ENCODE data around the gene BRF1. TPM values are rescaled to one million over a fixed set of nuclear protein-coding genes. Genes with fewer than 3 reads are reported as not detected.
"Not testable (repeated sequence)": the region's sequence is repeated elsewhere in the genome, so short reads cannot be mapped to it uniquely, and the experiment has no call there.

BRF1 gene
- total and polyA plus RNA-seq, 2 donors: 14.7 to 29.8 TPM

- 94% methylated on average over 7 of the region's 7 CpGs for WGBS
- Histone ChIP-seq H3K4me3 (ENCODE audit: low read length in 2 of 2) (no peak overlapping the region), H3K36me3 (ENCODE audit: control insufficient read depth in 2 of 2, insufficient read depth in 2 of 2, low read length in 1 of 2) (peaks cover 0 to under 1% of the 10 kb centered on the region in 2 donors), H3K4me1 (ENCODE audit: control insufficient read depth in 2 of 2, insufficient read depth in 2 of 2, low read length in 2 of 2) (peaks cover 0 to 15% of the 10 kb centered on the region in 2 donors), H3K27me3 (ENCODE audit: control insufficient read depth in 2 of 2, insufficient read depth in 1 of 2, low read length in 1 of 2) (no peaks in the 10 kb centered on the region), H3K27ac (ENCODE audit: low read depth in 1 of 2, low read length in 1 of 2) (no peak overlapping the region), H3K9me3 (ENCODE audit: control insufficient read depth in 2 of 2, insufficient read depth in 1 of 2, low read length in 1 of 2) (peaks cover 0 to 8% of the 10 kb centered on the region in 2 donors)
- no peak for DNase-seq (ENCODE audit: low read depth in 6 of 9, low spot score in 9 of 9)
These were observed 42.4 kb upstream of the BRF1 start for GRCh38 chr14:105343194-105343593.

- H3K4me3 ChIP-seq (ENCODE audit: low read length in 2 of 2): no peak overlapping the region
- H3K36me3 ChIP-seq (ENCODE audit: control insufficient read depth in 2 of 2, insufficient read depth in 2 of 2, low read length in 1 of 2): no peaks in the 10 kb centered on the region
- no peaks in the 10 kb centered on the region for H3K27me3 ChIP-seq (ENCODE audit: control insufficient read depth in 2 of 2, insufficient read depth in 1 of 2, low read length in 1 of 2)
- peaks cover 0 to 15% of the 10 kb centered on the region in 2 donors for H3K4me1 ChIP-seq (ENCODE audit: control insufficient read depth in 2 of 2, insufficient read depth in 2 of 2, low read length in 2 of 2)
- peaks cover 0 to 13% of the 10 kb centered on the region in 2 donors for H3K9me3 ChIP-seq (ENCODE audit: control insufficient read depth in 2 of 2, insufficient read depth in 1 of 2, low read length in 1 of 2)
- DNase-seq (ENCODE audit: low read depth in 6 of 9, low spot score in 9 of 9): peak in 1 of 9 donors; percentile 34
- 23% methylated on average over 20 of the region's 20 CpGs for WGBS
- H3K27ac ChIP-seq (ENCODE audit: low read depth in 1 of 2, low read length in 1 of 2): no peak overlapping the region
These were observed 40.3 kb upstream of the BRF1 start for GRCh38 chr14:105340821-105341733.

- H3K27ac ChIP-seq (ENCODE audit: low read depth in 1 of 2, low read length in 1 of 2): no peak overlapping the region
These were observed 37.4 kb upstream of the BRF1 start for GRCh38 chr14:105337966-105338741.

GRCh38 chr14:105337433-105337832 lies 36.6 kb upstream of the BRF1 start:
- H3K27ac ChIP-seq (ENCODE audit: low read depth in 1 of 2, low read length in 1 of 2): no peak overlapping the region
- WGBS: 92% methylated on average over 6 of the region's 6 CpGs

More at GRCh38 chr14:105337966-105338741, 37.4 kb upstream of the BRF1 start:
- peaks cover 0 to 4% of the 10 kb centered on the region in 2 donors for H3K9me3 ChIP-seq (ENCODE audit: control insufficient read depth in 2 of 2, insufficient read depth in 1 of 2, low read length in 1 of 2)
- no peak overlapping the region for H3K4me3 ChIP-seq (ENCODE audit: low read length in 2 of 2)
- peaks cover 0 to 15% of the 10 kb centered on the region in 2 donors for H3K4me1 ChIP-seq (ENCODE audit: control insufficient read depth in 2 of 2, insufficient read depth in 2 of 2, low read length in 2 of 2)
- no peak for DNase-seq (ENCODE audit: low read depth in 6 of 9, low spot score in 9 of 9)
- peaks cover 0 to 3% of the 10 kb centered on the region in 2 donors for H3K36me3 ChIP-seq (ENCODE audit: control insufficient read depth in 2 of 2, insufficient read depth in 2 of 2, low read length in 1 of 2)
- WGBS: 90% methylated on average over 18 of the region's 18 CpGs
- no peaks in the 10 kb centered on the region for H3K27me3 ChIP-seq (ENCODE audit: control insufficient read depth in 2 of 2, insufficient read depth in 1 of 2, low read length in 1 of 2)

GRCh38 chr14:105336477-105337287 lies 35.9 kb upstream of the BRF1 start:
- H3K9me3 ChIP-seq (ENCODE audit: control insufficient read depth in 2 of 2, insufficient read depth in 1 of 2, low read length in 1 of 2): peaks cover 0 to 4% of the 10 kb centered on the region in 2 donors
- no peak overlapping the region for H3K27ac ChIP-seq (ENCODE audit: low read depth in 1 of 2, low read length in 1 of 2)
- DNase-seq (ENCODE audit: low read depth in 6 of 9, low spot score in 9 of 9): no peak
- H3K4me1 ChIP-seq (ENCODE audit: control insufficient read depth in 2 of 2, insufficient read depth in 2 of 2, low read length in 2 of 2): peaks cover 0 to 21% of the 10 kb centered on the region in 2 donors
- H3K36me3 ChIP-seq (ENCODE audit: control insufficient read depth in 2 of 2, insufficient read depth in 2 of 2, low read length in 1 of 2): peaks cover 0 to 3% of the 10 kb centered on the region in 2 donors
- H3K4me3 ChIP-seq (ENCODE audit: low read length in 2 of 2): no peak overlapping the region
- H3K27me3 ChIP-seq (ENCODE audit: control insufficient read depth in 2 of 2, insufficient read depth in 1 of 2, low read length in 1 of 2): no peaks in the 10 kb centered on the region
- WGBS: 98% methylated on average over 26 of the region's 26 CpGs

More at GRCh38 chr14:105337433-105337832, 36.6 kb upstream of the BRF1 start:
- peaks cover 0 to 4% of the 10 kb centered on the region in 2 donors for H3K9me3 ChIP-seq (ENCODE audit: control insufficient read depth in 2 of 2, insufficient read depth in 1 of 2, low read length in 1 of 2)
- DNase-seq (ENCODE audit: low read depth in 6 of 9, low spot score in 9 of 9): no peak
- no peaks in the 10 kb centered on the region for H3K27me3 ChIP-seq (ENCODE audit: control insufficient read depth in 2 of 2, insufficient read depth in 1 of 2, low read length in 1 of 2)
- peaks cover 0 to 3% of the 10 kb centered on the region in 2 donors for H3K36me3 ChIP-seq (ENCODE audit: control insufficient read depth in 2 of 2, insufficient read depth in 2 of 2, low read length in 1 of 2)
- no peak overlapping the region for H3K4me3 ChIP-seq (ENCODE audit: low read length in 2 of 2)
- H3K4me1 ChIP-seq (ENCODE audit: control insufficient read depth in 2 of 2, insufficient read depth in 2 of 2, low read length in 2 of 2): peaks cover 0 to 17% of the 10 kb centered on the region in 2 donors

GRCh38 chr14:105335735-105336476 lies 35.1 kb upstream of the BRF1 start:
- Histone ChIP-seq H3K27me3 (ENCODE audit: control insufficient read depth in 2 of 2, insufficient read depth in 1 of 2, low read length in 1 of 2) (no peaks in the 10 kb centered on the region), H3K9me3 (ENCODE audit: control insufficient read depth in 2 of 2, insufficient read depth in 1 of 2, low read length in 1 of 2) (peaks cover 0 to 11% of the 10 kb centered on the region in 2 donors), H3K4me3 (ENCODE audit: low read length in 2 of 2) (no peak overlapping the region), H3K27ac (ENCODE audit: low read depth in 1 of 2, low read length in 1 of 2) (no peak overlapping the region), H3K4me1 (ENCODE audit: control insufficient read depth in 2 of 2, insufficient read depth in 2 of 2, low read length in 2 of 2) (peaks cover 0 to 16% of the 10 kb centered on the region in 2 donors), H3K36me3 (ENCODE audit: control insufficient read depth in 2 of 2, insufficient read depth in 2 of 2, low read length in 1 of 2) (peaks cover 0 to 3% of the 10 kb centered on the region in 2 donors)
- WGBS: 98% methylated on average over 33 of the region's 33 CpGs
- no peak for DNase-seq (ENCODE audit: low read depth in 6 of 9, low spot score in 9 of 9)

- not testable (repeated sequence) for H3K36me3 ChIP-seq (ENCODE audit: control insufficient read depth in 2 of 2, insufficient read depth in 2 of 2, low read length in 1 of 2); H3K27ac ChIP-seq (ENCODE audit: low read depth in 1 of 2, low read length in 1 of 2); H3K4me3 ChIP-seq (ENCODE audit: low read length in 2 of 2); DNase-seq (ENCODE audit: low read depth in 6 of 9, low spot score in 9 of 9); H3K27me3 ChIP-seq (ENCODE audit: control insufficient read depth in 2 of 2, insufficient read depth in 1 of 2, low read length in 1 of 2)
- peaks cover 0 to 15% of the 10 kb centered on the region in 2 donors for H3K4me1 ChIP-seq (ENCODE audit: control insufficient read depth in 2 of 2, insufficient read depth in 2 of 2, low read length in 2 of 2)
- H3K9me3 ChIP-seq (ENCODE audit: control insufficient read depth in 2 of 2, insufficient read depth in 1 of 2, low read length in 1 of 2): peaks cover 1 to 18% of the 10 kb centered on the region in 2 donors
- 98% methylated on average over 22 of the region's 22 CpGs for WGBS
These were observed 34.4 kb upstream of the BRF1 start for GRCh38 chr14:105335231-105335542.

Measured in thymus (tissue), 11 donors.